GM23338 (cell line): Measurements from ENCODE around the gene SIRT2. TPM values are rescaled to one million over a fixed set of nuclear protein-coding genes. Genes with fewer than 3 reads are reported as not detected.

Experiments
- ATAC-seq: fragments of 200-7000 bp; cut with Tn5 transposase; 3 replicates; pipeline ENCODE4 v1.9.1; 2020
- DNase-seq: peaks from one replicate; pipeline ENCODE4 v3.0.0-alpha.2; 2015; ENCODE audit warnings: low spot score
- H2AFZ ChIP-seq: fragments of 200-600 bp; sonication (generic); 2 replicates; pipeline ENCODE4 v1.8.0; 2016; ENCODE audit warnings: antibody characterized with exemption, mild to moderate bottlenecking, moderate library complexity
- H3F3A ChIP-seq: fragments of 200-600 bp; sonication (generic); replicated peaks from 2 replicates; pipeline ENCODE4 v1.8.0; 2017; ENCODE audit warnings: antibody characterized with exemption, mixed run types, low read depth
- H3K27ac ChIP-seq: fragments of 200-600 bp; sonication (generic); 2 replicates; pipeline ENCODE4 v1.6.1; 2016; ENCODE audit warnings: low read depth
- H3K27me3 ChIP-seq: fragments of 200-600 bp; sonication (generic); 2 replicates; pipeline ENCODE4 v1.8.0; 2016; ENCODE audit warnings: mild to moderate bottlenecking, mixed run types, moderate library complexity; ENCODE audit not compliant: insufficient read depth
- H3K36me3 ChIP-seq: fragments of 200-600 bp; sonication (generic); 2 replicates; pipeline ENCODE4 v1.8.0; 2016; ENCODE audit warnings: mild to moderate bottlenecking; ENCODE audit not compliant: insufficient read depth
- H3K4me1 ChIP-seq: fragments of 200-600 bp; sonication (generic); 2 replicates; pipeline ENCODE4 v1.8.0; 2016; ENCODE audit warnings: mild to moderate bottlenecking, moderate library complexity; ENCODE audit not compliant: insufficient read depth
- H3K4me2 ChIP-seq: fragments of 200-600 bp; sonication (generic); 2 replicates; pipeline ENCODE4 v1.7.1; 2017; ENCODE audit warnings: mixed run types
- H3K4me3 ChIP-seq: fragments of 200-600 bp; sonication (generic); 2 replicates; pipeline ENCODE4 v1.6.1; 2016; ENCODE audit warnings: mixed run types
- H3K79me2 ChIP-seq: fragments of 200-600 bp; sonication (generic); replicated peaks from 2 replicates; pipeline ENCODE4 v1.8.0; 2017; ENCODE audit warnings: mild to moderate bottlenecking; ENCODE audit not compliant: insufficient read depth
- H3K9me2 ChIP-seq: fragments of 200-600 bp; sonication (generic); 2 replicates; pipeline ENCODE4 v1.8.0; 2017; ENCODE audit not compliant: insufficient read depth
- H4K20me1 ChIP-seq: fragments of 200-600 bp; sonication (generic); replicated peaks from 2 replicates; pipeline ENCODE4 v1.8.0; 2017; ENCODE audit warnings: mild to moderate bottlenecking; ENCODE audit not compliant: insufficient read depth
- H3K27ac Mint-ChIP-seq: 2 replicates; pipeline ENCODE4 v1.8.0; 2020; ENCODE audit warnings: inconsistent platforms, mild to moderate bottlenecking, moderate library complexity, mixed read lengths
- H3K27me3 Mint-ChIP-seq: 3 replicates; pipeline ENCODE4 v1.8.0; 2022; ENCODE audit warnings: low read depth, mild to moderate bottlenecking, moderate library complexity, mixed read lengths, inconsistent platforms; ENCODE audit not compliant: insufficient read depth, poor library complexity
- H3K36me3 Mint-ChIP-seq: 3 replicates; pipeline ENCODE4 v1.8.0; 2021; ENCODE audit warnings: low read depth, mild to moderate bottlenecking, inconsistent platforms, moderate library complexity, mixed read lengths
- H3K4me1 Mint-ChIP-seq: 3 replicates; pipeline ENCODE4 v1.8.0; 2020; ENCODE audit warnings: mild to moderate bottlenecking, inconsistent platforms, mixed read lengths
- H3K4me3 Mint-ChIP-seq: 3 replicates; pipeline ENCODE4 v1.8.0; 2021; ENCODE audit warnings: moderate library complexity, mild to moderate bottlenecking, inconsistent platforms, mixed read lengths
- H3K9me3 Mint-ChIP-seq: 3 replicates; pipeline ENCODE4 v1.8.0; 2020; ENCODE audit warnings: moderate library complexity, mild to moderate bottlenecking, inconsistent platforms, mixed read lengths
- EZH2 ChIP-seq: fragments of 200-600 bp; sonication (generic); IDR thresholded peaks from one replicate; pipeline ENCODE4 v1.8.0; 2017; ENCODE audit warnings: antibody characterized with exemption, mild to moderate bottlenecking, low read depth; ENCODE audit not compliant: unreplicated experiment
- EZH2phosphoT487 ChIP-seq: fragments of 200-600 bp; sonication (generic); IDR thresholded peaks from one replicate; pipeline ENCODE4 v1.8.1; 2018; ENCODE audit warnings: antibody characterized with exemption; ENCODE audit not compliant: unreplicated experiment
- JUNB ChIP-seq: IDR thresholded peaks from one replicate; pipeline ENCODE4 v1.6.1; 2016; ENCODE audit warnings: antibody characterized with exemption; ENCODE audit not compliant: unreplicated experiment
- NANOG ChIP-seq: IDR thresholded peaks from 2 replicates; pipeline ENCODE4 v1.6.1; 2016; ENCODE audit warnings: antibody characterized with exemption, borderline replicate concordance
- STAT1 ChIP-seq: IDR thresholded peaks from one replicate; pipeline ENCODE4 v1.6.1; 2016; ENCODE audit warnings: antibody characterized with exemption; ENCODE audit not compliant: unreplicated experiment
- ZNF114 ChIP-seq: fragments of 250-450 bp; sonication (Bioruptor Pico); IDR thresholded peaks from 2 replicates; pipeline ENCODE4 v1.5.0; 2020; ENCODE audit warnings: mild to moderate bottlenecking, moderate library complexity
- ZNF331 ChIP-seq: fragments of 250-450 bp; sonication (Bioruptor Pico); IDR thresholded peaks from 2 replicates; pipeline ENCODE4 v1.5.0; 2020; ENCODE audit warnings: low read depth, mild to moderate bottlenecking, moderate library complexity
- polyA plus RNA-seq: library from polyadenylated mRNA; unstranded; fragments of >200 nt; fragmentation: Nextera tagmentation; extraction: Ambion mirVana; gene quantifications from 2 replicates; pipeline ENCODE4 v1.2.1, GENCODE V29; 2016
- total RNA-seq: library from RNA; depleted of rRNA; stranded (reverse); fragments of >200 nt; shearing (Covaris generic); gene quantifications from 2 replicates; pipeline ENCODE4 v1.2.3, GENCODE V29; 2014
- TF ChIP-seq, protein P1 (sequence below): fragments of 250-450 bp; sonication (Bioruptor Pico); IDR thresholded peaks from 2 replicates; pipeline ENCODE4 v1.5.0; 2020; ENCODE audit warnings: mild to moderate bottlenecking, moderate library complexity

SIRT2 gene
- total and polyA plus RNA-seq, 2 experiments from 2014 or later: 2.7 to 8.4 TPM

DNA sequence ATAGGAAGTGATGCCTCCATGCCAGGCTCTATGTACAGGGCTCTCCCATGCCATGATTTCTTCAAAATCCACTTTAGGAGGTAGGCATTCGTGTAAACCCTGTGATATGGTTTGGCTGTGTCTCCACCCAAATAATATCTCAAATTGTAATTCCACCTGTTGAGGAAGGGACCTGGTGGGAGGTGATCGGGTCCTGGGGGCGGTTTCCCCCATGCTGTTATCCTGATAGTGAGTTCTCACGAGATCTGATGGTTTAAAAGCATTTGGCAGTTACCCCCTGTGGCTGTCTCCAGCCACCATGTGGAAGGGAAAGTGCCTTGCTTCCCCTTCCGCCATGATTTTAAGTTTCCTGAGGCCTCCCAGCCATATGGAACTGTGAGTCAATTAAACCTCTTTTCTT lies 23.1 kb upstream of the SIRT2 start:
- no peak for ATAC-seq
- H3K27ac Mint-ChIP-seq: no peak overlapping the region
- Histone ChIP-seq H3F3A (0 out of 2 replicates have a peak, but pooled peaks cover 9% of the 10 kb centered on the region), H3K27ac (no peak overlapping the region), H3K4me2 (no peak overlapping the region), H4K20me1 (peaks cover 2% of the 10 kb centered on the region; the same call in 1 of the 2 replicates), H3K27me3 (no peaks in the 10 kb centered on the region), H3K4me3 (no peak overlapping the region), H3K9me2 (no peaks in the 10 kb centered on the region), H2AFZ (no peak overlapping the region), H3K79me2 (peaks cover 5% of the 10 kb centered on the region), H3K4me1 (no peaks in the 10 kb centered on the region), H3K36me3 (peaks cover 18% of the 10 kb centered on the region; the same call in 1 of the 2 replicates)
- H3K4me1 Mint-ChIP-seq: no peaks in the 10 kb centered on the region
- TF ChIP-seq NANOG (no peak), ZNF331 (no peak), ZNF114 (CRISPR knock-in tag) (no peak), STAT1 (no peak), JUNB (no peak), EZH2 (no peak), EZH2phosphoT487 (no peak)
- TF ChIP-seq, protein P1, sequence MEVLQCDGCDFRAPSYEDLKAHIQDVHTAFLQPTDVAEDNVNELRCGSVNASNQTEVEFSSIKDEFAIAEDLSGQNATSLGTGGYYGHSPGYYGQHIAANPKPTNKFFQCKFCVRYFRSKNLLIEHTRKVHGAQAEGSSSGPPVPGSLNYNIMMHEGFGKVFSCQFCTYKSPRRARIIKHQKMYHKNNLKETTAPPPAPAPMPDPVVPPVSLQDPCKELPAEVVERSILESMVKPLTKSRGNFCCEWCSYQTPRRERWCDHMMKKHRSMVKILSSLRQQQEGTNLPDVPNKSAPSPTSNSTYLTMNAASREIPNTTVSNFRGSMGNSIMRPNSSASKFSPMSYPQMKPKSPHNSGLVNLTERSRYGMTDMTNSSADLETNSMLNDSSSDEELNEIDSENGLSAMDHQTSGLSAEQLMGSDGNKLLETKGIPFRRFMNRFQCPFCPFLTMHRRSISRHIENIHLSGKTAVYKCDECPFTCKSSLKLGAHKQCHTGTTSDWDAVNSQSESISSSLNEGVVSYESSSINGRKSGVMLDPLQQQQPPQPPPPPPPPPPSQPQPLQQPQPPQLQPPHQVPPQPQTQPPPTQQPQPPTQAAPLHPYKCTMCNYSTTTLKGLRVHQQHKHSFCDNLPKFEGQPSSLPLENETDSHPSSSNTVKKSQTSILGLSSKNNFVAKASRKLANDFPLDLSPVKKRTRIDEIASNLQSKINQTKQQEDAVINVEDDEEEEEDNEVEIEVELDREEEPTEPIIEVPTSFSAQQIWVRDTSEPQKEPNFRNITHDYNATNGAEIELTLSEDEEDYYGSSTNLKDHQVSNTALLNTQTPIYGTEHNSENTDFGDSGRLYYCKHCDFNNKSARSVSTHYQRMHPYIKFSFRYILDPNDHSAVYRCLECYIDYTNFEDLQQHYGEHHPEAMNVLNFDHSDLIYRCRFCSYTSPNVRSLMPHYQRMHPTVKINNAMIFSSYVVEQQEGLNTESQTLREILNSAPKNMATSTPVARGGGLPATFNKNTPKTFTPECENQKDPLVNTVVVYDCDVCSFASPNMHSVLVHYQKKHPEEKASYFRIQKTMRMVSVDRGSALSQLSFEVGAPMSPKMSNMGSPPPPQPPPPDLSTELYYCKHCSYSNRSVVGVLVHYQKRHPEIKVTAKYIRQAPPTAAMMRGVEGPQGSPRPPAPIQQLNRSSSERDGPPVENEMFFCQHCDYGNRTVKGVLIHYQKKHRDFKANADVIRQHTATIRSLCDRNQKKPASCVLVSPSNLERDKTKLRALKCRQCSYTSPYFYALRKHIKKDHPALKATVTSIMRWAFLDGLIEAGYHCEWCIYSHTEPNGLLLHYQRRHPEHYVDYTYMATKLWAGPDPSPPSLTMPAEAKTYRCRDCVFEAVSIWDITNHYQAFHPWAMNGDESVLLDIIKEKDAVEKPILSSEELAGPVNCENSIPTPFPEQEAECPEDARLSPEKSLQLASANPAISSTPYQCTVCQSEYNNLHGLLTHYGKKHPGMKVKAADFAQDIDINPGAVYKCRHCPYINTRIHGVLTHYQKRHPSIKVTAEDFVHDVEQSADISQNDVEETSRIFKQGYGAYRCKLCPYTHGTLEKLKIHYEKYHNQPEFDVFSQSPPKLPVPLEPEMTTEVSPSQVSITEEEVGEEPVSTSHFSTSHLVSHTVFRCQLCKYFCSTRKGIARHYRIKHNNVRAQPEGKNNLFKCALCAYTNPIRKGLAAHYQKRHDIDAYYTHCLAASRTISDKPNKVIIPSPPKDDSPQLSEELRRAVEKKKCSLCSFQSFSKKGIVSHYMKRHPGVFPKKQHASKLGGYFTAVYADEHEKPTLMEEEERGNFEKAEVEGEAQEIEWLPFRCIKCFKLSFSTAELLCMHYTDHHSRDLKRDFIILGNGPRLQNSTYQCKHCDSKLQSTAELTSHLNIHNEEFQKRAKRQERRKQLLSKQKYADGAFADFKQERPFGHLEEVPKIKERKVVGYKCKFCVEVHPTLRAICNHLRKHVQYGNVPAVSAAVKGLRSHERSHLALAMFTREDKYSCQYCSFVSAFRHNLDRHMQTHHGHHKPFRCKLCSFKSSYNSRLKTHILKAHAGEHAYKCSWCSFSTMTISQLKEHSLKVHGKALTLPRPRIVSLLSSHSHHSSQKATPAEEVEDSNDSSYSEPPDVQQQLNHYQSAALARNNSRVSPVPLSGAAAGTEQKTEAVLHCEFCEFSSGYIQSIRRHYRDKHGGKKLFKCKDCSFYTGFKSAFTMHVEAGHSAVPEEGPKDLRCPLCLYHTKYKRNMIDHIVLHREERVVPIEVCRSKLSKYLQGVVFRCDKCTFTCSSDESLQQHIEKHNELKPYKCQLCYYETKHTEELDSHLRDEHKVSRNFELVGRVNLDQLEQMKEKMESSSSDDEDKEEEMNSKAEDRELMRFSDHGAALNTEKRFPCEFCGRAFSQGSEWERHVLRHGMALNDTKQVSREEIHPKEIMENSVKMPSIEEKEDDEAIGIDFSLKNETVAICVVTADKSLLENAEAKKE (CRISPR knock-in tag): no peak
- no peaks in the 10 kb centered on the region for H3K27me3 Mint-ChIP-seq
- no peaks in the 10 kb centered on the region for H3K9me3 Mint-ChIP-seq
- no peak for DNase-seq
- no peak overlapping the region for H3K4me3 Mint-ChIP-seq
- peaks cover 42% of the 10 kb centered on the region for H3K36me3 Mint-ChIP-seq
